C4-2B (cell line): ENCODE results near the gene PDZD2.

Experiments used
- H3K27ac ChIP-seq: fragments of 450-650 bp; 2 replicates; pipeline ENCODE4 v1.5.1; 2017
- ZFX ChIP-seq: fragments of 450-650 bp; IDR thresholded peaks from 2 replicates; pipeline ENCODE4 v1.6.1; 2017
- TF ChIP-seq, protein P1 (sequence below): fragments of 450-650 bp; conservative IDR thresholded peaks from 2 replicates; pipeline ENCODE4 v1.5.1; 2017; ENCODE audit warnings: mild to moderate bottlenecking

PDZD2 gene

GRCh38 chr5:31937226-31937625, 298.3 kb downstream of the PDZD2 start:
- TF ChIP-seq, protein P1, sequence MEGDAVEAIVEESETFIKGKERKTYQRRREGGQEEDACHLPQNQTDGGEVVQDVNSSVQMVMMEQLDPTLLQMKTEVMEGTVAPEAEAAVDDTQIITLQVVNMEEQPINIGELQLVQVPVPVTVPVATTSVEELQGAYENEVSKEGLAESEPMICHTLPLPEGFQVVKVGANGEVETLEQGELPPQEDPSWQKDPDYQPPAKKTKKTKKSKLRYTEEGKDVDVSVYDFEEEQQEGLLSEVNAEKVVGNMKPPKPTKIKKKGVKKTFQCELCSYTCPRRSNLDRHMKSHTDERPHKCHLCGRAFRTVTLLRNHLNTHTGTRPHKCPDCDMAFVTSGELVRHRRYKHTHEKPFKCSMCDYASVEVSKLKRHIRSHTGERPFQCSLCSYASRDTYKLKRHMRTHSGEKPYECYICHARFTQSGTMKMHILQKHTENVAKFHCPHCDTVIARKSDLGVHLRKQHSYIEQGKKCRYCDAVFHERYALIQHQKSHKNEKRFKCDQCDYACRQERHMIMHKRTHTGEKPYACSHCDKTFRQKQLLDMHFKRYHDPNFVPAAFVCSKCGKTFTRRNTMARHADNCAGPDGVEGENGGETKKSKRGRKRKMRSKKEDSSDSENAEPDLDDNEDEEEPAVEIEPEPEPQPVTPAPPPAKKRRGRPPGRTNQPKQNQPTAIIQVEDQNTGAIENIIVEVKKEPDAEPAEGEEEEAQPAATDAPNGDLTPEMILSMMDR, result no peak
- TF ChIP-seq ZFX, result no peak
- H3K27ac ChIP-seq, result no peak overlapping the region

- no peak overlapping the region for H3K27ac ChIP-seq
- TF ChIP-seq, protein P1, result no peak
- TF ChIP-seq ZFX, result no peak
Observed at GRCh38 chr5:31937703-31938102, 298.8 kb downstream of the PDZD2 start.

DNA sequence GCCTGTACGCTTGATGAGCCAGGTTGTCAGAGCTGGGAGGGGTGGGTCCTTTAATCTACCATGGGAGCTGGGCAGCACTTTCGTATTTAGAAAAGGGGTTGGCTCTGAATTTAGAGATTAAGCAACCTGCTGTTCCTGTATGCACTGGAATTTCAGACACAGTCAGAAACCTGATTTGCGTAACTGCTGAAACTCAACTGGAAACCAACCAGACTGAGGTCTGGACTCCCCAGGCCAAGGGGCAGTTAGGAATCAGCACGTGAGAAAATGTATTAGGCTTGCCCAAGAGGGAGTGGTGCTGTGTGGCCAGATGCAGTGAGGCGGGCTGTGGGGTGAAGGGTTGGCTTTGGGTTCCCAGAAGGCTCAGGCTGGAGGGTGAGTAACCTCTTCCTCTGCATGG, 300.2 kb downstream of the PDZD2 start:
- TF ChIP-seq, protein P1, result no peak
- TF ChIP-seq ZFX, result no peak
- H3K27ac ChIP-seq, result no peak overlapping the region

DNA sequence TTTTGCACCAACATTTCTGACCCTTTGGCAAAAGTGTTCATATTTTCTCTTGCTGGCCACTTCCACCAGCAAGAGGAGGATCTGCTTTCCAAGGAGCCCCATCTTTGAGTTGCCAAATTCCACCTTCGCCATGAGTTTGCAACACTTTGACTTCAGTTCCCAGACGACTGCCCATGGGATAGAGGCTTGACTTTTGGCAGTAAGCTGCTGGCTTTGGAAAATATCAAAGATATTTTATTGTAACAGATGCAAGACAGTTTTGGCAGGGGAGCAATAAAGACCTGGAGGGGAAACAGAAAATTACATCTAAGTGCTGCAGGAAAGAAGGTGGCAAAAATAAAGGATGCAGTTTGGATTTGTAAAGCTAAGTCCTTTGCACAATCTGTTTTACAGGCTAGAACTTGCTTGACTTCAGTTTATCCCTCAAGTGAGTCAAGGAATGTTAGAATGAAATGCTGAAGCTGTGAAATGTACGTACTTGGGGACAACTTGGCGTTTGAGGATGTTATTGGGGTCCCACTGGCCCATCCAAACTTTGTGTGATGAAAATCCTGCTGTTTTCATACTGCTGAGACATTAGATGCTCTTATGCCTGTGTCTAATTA, 302.3 kb downstream of the PDZD2 start:
- no peak for TF ChIP-seq ZFX
- TF ChIP-seq, protein P1, result no peak

GRCh38 chr5:31942546-31942945, 303.6 kb downstream of the PDZD2 start:
- TF ChIP-seq ZFX, result no peak
- TF ChIP-seq, protein P1, result no peak
- no peak overlapping the region for H3K27ac ChIP-seq

More for the DNA sequence above, 302.3 kb downstream of the PDZD2 start:
- H3K27ac ChIP-seq, result no peak overlapping the region

DNA sequence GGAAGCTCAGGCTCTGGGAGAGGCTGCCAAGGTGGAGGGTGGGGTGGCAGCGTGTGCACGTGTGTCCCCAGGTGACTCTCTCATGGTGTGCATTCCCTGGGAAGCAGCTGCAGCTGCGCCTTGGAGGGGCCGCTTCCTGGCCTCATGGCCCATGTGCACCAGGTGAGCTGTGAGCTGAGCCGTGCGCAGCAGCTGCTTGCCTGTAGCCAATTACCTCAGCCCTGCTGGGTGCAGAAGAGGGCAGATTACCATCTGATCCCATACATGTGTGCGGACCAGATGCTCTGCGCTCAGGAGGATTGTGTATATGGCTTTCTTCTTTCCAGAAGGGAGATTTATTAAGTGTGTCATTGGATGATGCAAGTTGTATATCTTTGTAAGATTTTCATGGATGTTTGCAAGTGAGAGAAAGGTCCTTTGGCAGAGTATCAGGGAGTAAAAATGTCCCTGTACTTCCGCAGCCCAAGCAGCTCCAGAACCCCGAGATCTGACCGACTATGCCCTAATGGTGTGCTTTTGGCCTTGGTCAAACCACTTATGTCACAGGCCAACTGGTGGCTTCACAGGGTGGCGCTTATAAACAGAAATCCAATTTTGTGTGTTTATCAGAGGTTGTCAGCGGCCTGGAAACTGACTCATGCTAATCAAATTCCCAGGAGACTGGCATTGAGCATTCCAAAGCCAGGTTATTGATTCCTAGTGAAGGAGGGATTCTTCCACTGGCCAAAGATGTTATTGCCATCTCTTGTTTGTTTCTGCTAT, 305.9 kb downstream of the PDZD2 start:
- H3K27ac ChIP-seq, result no peak overlapping the region
- TF ChIP-seq, protein P1, result no peak

GRCh38 chr5:31948006-31948405, 309.1 kb downstream of the PDZD2 start:
- no peak overlapping the region for H3K27ac ChIP-seq
- no peak for TF ChIP-seq ZFX
- TF ChIP-seq, protein P1, result no peak
